Measurements from ENCODE around the gene NR6A1.
"Not testable (repeated sequence)": the region's sequence is repeated elsewhere in the genome, so short reads cannot be mapped to it uniquely, and the experiment has no call there.

Gene NR6A1

DNA sequence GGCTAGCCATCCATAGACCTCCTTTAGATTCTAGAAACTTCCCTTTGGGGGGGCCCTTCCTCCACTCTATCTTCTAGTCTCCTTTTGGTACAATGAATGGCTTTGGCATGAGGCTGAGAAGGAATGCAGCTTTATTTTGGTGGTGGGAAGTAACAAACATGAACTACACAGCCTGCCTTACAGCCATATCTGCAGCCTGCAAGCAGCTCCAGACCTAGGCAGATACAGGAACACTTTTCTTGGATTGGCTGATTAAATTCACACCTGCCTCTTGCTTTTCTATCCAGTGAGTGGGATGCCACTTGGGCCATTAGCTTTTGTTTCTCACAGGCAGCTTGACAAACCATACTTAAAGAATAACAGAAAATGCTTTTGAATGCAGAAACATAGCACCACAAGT, 28.2 kb downstream of the NR6A1 start:
- in situ Hi-C loops (cut with MboI; ENCODE audit: low pct_unique_long_range_greater_than_20kb, low sequenced_read_pairs), result no loop called here

DNA sequence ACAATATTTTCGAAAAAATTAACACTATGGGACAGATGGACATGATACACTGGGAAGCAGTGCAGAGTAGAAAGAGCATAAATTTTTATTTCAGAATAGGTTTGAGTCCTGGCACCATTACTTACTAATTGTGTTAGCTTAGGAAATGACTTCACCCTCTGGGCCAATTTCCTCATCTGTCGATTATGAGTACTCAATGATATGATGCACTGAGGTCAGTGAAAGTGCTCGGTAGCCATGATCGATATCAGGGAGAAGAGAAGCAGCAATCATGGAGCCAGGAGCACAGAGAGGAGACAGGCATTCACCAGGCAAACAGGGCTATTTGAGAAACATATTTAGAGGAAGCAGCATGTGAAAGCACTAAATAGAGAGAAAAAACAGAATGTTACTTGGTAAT, 29.4 kb downstream of the NR6A1 start:
- DNase-seq, result no peak
- in situ Hi-C loops (cut with MboI; ENCODE audit: low pct_unique_long_range_greater_than_20kb, low sequenced_read_pairs), result no loop called here

More for the DNA sequence above, 28.2 kb downstream of the NR6A1 start:
- no peak for DNase-seq

DNA sequence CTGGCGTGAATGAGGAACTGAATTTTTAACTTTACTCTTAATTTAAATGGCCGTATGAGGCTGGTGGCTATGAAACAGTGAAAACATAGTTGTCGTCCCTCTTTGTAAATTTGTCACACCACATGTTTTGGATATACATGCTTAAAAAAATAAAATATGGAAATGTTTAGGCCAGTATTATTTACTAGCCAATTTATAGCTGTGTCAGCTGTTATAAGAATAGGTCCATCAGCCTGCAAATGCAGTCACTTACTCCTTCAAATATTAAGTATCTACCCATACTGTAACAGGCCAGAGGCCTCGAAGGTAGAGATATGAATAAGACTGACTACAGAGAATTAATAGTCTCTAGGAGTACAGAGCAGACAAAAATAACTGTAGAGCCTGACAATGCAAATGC, 30.0 kb downstream of the NR6A1 start:
- no peak for DNase-seq
- in situ Hi-C loops (cut with MboI; ENCODE audit: low pct_unique_long_range_greater_than_20kb, low sequenced_read_pairs), result no loop called here

DNA sequence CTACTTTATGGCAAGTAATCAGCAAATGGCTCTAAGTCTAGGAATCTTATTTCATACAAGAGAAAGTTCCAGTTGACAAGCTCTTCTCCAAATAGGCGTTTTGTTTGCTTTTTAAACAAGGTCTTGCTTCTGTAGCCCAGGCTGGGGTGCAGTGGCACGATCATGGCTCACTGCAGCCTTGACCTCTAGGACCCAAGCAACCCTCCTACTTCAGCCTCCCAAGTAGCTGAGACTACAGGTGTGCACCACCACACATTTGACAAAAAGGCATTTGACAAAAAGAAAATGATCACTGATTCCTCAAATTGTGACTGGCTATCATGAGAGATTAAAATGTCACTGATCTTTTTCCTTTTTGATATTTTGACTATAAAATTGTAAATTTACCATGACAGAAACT, 31.8 kb downstream of the NR6A1 start:
- no peak for DNase-seq

DNA sequence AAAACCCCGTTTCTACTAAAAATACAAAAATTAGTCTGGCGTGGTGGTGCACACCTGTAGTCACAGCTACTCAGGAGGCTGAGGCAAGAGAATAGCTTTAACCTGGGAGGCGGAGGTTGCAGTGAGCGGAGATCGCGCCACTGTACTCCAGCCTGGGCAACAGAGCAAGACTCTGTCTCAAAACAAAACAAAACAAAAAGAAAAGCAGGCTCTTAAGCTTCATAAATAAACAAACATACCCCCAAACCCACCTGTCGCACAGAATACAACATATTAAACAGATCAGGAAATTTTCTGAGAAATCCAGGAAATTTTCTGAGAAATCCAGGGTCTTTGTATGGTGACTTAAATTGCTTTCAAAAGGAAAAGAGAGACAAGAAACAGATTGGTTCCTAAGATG, 33.0 kb downstream of the NR6A1 start:
- DNase-seq; in situ Hi-C loops (cut with MboI; ENCODE audit: low pct_unique_long_range_greater_than_20kb, low sequenced_read_pairs): not testable (repeated sequence)

More for the DNA sequence above, 31.8 kb downstream of the NR6A1 start:
- in situ Hi-C loops (cut with MboI; ENCODE audit: low pct_unique_long_range_greater_than_20kb, low sequenced_read_pairs), result no loop called here

DNA sequence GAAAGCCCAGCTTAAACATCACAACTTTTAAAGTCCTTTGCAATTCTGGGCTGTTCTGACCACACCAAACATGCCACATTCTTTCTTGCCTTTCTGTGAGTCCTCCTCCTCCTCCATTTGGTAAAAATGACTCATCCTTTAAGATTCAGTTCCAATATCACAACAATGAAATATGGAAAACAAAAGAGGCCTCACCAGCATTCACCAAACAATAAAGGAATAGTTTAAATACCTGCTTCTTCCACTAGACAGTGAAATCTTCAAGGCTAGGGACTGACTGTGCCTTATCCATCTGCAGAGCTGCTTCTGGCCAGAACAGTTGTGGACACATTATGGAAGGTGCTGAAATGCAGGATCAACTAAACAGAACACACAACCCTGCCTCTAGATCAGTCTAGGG, 36.0 kb downstream of the NR6A1 start:
- in situ Hi-C loops (cut with MboI; ENCODE audit: low pct_unique_long_range_greater_than_20kb, low sequenced_read_pairs), result no loop called here
- DNase-seq, result no peak

DNA sequence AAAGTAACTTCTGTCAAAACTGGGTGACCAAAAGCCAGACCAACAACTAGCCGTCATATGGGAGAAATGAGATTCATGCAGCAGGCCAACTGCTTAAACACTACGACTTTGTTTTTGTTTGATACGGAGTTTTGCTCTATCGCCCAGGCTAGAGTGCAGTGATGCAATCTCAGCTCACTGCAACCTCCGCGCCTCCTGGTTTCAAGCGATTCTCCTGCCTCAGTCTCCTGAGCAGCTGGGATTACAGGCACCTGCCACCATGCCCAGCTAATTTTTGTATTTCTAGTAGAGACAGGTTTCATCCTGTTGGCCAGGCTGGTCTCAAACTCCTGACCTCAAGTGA, 36.4 kb downstream of the NR6A1 start:
- in situ Hi-C loops (cut with MboI; ENCODE audit: low pct_unique_long_range_greater_than_20kb, low sequenced_read_pairs); DNase-seq: not testable (repeated sequence)

DNA sequence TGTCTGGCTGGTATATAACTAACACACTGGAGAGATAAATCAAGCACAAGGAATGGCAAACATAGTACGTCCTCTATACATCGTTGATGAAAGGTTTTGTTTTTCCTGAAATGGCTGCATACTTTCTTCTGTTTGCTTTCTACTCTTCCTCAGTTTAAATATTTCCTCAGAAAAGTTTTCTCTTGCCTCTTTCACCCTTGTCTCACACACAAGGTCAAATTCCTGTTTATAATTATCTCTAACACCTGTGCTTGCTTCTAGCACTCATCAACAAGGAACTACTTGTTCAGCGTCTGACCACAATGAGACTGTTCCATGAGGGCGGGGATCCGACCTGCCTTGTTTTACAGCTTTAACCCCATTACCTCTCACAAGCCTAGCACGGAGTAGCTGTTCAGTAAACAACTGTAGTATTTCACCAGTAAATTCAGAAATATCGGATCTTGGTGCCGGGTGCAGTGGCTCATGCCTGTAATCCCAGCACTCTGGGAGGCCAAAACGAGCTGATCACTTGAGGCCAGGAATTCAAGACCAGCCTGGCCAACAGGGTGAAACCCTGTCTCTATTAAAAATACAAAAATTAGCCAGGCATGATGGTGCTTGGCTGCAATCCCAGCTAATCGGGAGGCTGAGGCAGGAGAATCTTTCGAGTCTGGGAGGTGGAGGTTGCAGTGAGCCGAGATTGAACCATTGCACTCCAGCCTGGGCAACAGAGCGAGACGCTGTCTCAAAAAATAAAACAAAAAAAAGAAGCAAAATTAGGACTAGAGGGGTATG, 37.0 kb downstream of the NR6A1 start:
- in situ Hi-C loops (cut with MboI; ENCODE audit: low pct_unique_long_range_greater_than_20kb, low sequenced_read_pairs), result no loop called here
- peak; percentile 28 for DNase-seq

DNA sequence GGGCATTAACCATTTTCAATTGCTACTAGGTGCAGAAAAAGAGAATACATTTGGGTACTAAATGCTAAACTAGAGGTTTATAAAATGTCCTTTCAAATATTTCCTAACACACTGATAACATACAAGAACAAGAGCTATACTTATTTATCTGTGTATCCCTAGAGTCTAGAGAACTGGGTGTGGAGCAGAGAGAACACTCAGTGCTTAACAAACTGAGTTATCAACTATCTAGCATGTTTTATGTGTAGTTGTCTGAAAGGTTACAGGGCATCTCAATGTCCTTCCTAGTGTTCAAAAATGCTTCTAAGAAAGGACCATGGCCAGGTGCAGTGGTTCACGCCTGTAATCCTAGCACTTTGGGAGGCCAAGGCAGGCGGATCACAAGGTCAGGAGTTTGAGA, 40.3 kb downstream of the NR6A1 start:
- DNase-seq, result no peak
- in situ Hi-C loops (cut with MboI; ENCODE audit: low pct_unique_long_range_greater_than_20kb, low sequenced_read_pairs), result no loop called here

DNA sequence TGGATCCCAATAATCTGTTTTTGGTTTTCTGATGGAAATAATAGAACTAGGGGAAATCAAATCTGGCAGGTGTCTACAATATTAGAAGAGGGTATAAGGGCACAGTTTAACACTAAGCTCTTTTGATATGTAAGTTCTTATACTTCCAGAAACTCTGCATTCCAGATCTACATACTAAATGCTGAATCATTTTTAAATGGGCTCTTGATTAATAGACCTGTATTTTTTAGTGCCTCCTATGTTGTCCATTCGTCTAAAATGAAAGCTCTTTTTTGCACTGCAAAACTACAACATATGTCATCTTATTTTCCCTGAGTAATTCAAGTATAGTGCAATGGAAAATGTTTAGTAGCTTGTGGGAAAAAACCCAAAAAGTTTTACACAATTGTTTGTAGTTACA, 44.2 kb downstream of the NR6A1 start:
- DNase-seq, result no peak
- in situ Hi-C loops (cut with MboI; ENCODE audit: low pct_unique_long_range_greater_than_20kb, low sequenced_read_pairs), result no loop called here

DNA sequence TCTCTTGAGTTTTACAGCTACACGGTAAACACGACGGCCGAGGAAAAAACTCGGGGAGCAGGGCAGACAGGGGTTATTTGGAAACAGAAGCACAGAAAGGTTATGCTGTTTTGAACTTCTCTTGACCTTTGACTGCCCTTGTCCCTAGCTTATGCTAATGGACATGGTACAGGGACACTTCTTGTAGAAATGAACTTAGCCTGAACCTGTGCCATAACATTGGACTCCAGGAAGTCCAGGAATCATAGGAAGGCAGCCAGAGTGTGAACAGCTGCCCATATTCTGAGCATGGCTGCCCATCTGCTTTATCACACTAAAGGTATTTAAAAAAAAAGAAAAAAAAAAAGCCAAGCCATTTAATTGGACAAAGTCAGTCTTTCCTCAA, 46.1 kb downstream of the NR6A1 start:
- DNase-seq, result no peak
- in situ Hi-C loops (cut with MboI; ENCODE audit: low pct_unique_long_range_greater_than_20kb, low sequenced_read_pairs), result no loop called here

DNA sequence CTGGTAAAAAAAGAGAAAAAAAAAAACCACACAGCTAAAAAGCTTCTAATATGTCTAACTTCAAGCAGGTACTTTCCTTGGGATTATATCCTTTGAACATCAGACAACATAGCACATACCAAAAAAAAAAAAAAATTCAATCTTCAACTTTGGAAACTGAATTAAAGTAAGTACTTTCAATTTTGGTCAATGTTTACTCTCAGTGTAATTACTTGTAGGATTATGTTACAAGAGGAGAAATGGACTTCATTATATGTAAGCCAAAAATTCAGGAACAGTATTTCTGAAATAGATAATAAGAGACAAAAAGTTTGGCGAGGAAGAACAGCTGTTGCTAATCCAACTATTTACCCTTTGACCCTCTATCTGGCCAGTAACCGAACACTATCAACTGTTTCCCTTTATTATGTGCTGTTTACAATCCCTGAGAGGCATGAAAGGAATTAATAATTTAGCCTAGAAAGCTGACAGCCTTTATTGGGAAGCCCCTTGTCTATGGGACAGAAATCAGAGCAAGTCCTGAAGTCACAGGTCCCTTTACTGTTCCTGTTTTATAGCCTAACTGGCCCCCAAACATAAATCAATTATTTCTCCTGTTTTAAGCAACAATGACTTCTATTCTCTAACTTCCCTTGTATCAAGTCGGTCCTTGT, 46.6 kb downstream of the NR6A1 start:
- in situ Hi-C loops (cut with MboI; ENCODE audit: low pct_unique_long_range_greater_than_20kb, low sequenced_read_pairs), result no loop called here
- no peak for DNase-seq

DNA sequence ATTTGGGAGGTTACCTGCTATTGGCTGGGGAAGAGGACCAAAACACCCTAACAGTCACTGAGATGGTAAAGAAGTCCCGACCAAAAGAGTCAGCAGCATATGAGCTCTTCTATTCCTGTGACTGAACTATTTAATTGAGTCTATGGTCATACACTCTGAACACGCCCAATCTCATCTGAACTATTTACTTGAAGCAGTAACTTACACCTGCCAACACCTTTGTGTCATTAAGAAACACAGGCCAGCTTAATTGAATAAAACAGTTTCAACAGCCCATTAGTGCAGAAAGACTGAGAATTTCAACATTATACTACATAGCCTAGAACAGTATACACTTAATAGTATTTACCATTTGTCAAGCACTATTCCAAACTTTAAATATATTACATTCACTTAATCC, 47.8 kb downstream of the NR6A1 start:
- in situ Hi-C loops (cut with MboI; ENCODE audit: low pct_unique_long_range_greater_than_20kb, low sequenced_read_pairs), result no loop called here
- no peak for DNase-seq

DNA sequence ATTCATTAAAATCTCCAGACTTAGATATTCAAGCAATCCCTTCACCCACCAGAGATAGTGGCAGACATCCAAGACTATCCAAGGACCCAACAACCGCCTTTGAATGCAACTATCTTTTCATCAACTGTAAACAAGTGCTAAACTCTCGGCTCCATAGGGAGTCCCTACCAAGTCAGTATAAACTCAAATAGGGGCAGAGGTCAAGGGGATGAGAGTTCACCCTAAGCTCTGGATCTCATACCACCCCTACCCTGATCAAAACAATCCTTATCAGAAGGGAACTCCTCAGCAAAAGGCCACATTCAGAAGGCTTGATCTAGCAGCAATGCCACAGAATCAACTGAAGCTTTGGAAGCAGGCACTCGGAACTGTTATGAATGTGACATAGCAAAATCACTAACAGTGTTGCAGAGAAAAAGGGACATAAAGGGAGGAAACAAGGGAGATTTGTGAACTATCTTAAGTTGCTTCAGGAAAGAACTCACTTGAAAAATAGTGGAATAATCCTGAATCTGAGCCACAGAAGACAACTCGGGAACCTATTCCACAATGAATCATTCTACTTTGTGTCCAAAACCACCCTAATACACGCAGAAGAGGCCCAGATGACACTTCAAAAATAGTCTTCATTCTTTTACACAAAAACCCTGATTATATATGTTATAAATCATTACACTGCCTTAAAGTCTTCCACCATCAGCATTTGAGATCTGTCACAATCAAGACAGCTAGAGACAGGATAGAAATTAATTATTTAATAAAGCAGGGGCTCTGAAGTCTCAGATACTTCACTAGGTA, 49.8 kb downstream of the NR6A1 start:
- DNase-seq, result no peak
- in situ Hi-C loops (cut with MboI; ENCODE audit: low pct_unique_long_range_greater_than_20kb, low sequenced_read_pairs), result no loop called here

DNA sequence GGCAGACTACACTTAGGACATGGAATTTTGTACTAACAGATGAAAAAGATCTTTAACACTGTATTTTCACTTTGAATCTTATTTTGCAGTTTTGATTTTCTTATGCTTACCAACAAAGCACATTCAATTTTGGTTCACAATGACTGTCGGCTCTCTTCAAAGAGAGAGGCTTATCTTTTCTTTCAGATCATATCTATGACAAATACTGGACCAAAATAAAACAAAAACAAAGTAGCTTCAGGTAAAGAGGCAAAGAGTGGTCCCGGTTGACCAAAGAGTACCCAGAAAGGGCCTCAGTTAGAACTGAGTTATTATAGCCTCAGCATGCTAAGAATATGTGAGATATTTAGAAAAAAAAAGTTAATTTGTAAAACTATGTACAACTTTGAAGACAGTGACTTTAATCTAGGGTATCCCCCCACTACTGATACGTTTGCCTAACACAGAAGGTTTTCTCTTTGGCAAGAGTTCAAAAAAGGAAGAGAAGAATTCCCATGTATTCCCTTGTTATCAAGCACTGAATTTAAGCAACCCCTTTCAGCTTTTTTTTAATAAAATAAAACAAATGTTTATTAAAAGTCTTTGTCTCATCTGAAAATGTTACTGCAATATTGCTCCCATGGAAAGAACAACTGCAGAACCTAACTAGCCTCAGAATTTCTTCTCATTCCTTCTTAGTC, 50.5 kb downstream of the NR6A1 start:
- no peak for DNase-seq
- in situ Hi-C loops (cut with MboI; ENCODE audit: low pct_unique_long_range_greater_than_20kb, low sequenced_read_pairs), result no loop called here

DNA sequence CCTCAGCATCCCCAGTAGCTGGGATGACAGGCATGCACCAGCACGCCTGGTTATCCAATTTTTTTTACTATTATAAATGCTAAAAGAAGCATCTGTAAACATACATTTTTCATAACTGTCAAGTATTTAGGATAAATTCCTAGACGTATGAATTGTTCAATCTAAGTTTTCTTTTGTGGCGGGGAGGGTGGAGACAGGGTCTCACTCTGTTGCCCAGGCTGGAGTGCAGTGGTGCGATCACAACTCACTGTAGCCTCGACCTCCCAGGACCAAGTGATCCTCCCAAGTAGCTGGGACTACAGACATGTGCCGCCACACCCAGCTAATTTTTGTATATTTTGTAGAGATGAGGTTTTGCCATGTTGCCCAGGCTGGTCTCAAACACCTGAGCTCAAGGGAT, 52.2 kb downstream of the NR6A1 start:
- no peak for DNase-seq
- in situ Hi-C loops (cut with MboI; ENCODE audit: low pct_unique_long_range_greater_than_20kb, low sequenced_read_pairs), result no loop called here

DNA sequence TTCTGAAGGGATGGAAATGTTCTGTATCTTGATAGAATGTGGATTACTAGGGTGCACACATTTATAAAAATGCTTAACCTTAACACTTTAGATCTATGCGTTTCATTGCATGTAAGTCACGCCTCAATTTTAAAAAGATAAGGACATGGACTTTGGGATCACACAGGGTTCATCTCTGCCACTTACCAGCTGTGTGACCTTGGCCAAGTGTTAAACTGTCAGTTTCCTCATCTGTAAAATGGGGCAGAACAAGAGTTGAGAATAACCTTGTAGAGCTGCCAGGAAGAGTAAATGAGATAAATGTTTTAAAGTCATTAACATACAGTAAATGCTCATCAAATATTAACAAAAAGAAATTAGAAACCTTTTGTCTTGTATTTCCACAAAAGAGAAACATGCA, 53.5 kb downstream of the NR6A1 start:
- DNase-seq, result no peak
- in situ Hi-C loops (cut with MboI; ENCODE audit: low pct_unique_long_range_greater_than_20kb, low sequenced_read_pairs), result no loop called here

DNA sequence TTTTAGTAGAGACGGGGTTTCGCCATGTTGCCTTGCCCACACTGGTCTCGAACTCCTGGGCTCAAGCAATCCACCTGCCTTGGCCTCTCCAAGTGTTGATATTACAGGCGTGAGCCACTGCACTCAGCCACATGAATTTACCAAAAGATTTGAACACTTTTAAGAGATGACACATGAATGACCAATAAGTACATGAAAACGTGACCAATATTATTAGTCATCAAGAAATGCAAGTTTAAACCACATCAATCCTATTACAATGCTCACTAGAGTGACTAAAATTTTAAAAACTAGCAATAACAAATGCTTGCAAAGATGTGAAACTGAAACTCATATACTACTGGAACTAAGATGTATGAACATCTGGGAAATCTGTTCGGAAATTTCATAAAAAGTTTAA, 54.3 kb downstream of the NR6A1 start:
- no peak for DNase-seq
- in situ Hi-C loops (cut with MboI; ENCODE audit: low pct_unique_long_range_greater_than_20kb, low sequenced_read_pairs), result no loop called here

DNA sequence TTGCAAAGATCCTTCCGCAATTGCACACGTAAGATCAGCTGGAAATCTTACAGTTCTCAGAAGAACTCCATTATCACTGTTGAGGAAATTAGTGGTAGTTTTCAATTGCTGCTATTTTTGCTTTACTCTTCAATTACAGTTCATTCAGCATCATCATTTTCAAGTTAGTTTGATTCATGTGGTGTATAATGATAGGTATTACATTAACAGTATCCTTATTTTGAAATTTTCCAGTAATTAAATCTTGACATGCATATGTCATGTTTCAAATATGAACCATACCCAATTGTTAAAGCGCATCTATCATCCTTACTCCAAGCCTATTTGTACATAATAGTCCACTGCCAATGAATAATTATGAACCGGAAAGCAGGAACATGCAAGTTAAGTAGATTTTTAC, 60.3 kb downstream of the NR6A1 start:
- no peak for DNase-seq
- in situ Hi-C loops (cut with MboI; ENCODE audit: low pct_unique_long_range_greater_than_20kb, low sequenced_read_pairs), result no loop called here

DNA sequence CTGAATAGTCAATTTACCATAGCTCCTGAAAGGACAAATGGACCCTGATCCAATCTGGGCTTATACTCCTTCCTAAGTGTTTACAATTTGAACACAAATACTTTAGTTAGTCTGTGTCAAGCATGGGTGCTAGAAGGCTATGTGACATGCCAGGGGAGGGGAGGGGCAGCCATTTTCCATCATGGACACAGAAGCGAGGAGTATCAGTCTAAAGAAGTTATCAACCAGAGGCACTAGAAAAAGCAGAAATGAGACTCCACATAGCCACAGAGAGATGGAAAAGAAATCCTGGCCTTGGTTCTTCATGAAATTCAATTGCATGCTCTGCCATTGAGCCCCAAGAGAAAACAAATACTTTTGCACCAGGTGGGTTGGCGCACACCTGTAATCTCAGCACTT, 61.8 kb downstream of the NR6A1 start:
- in situ Hi-C loops (cut with MboI; ENCODE audit: low pct_unique_long_range_greater_than_20kb, low sequenced_read_pairs), result no loop called here
- DNase-seq, result no peak

Measured in KBM-7 (cell line).